Measurements from ENCODE around the gene MKNK1.
"Not testable (repeated sequence)": the region's sequence is repeated elsewhere in the genome, so short reads cannot be mapped to it uniquely, and the experiment has no call there.

MKNK1 gene

GRCh38 chr1:46603858-46604549 lies at the start of gene MKNK1:
Gene MKNK1 (minus strand): TSS chr1:46604268. CDS start chr1:46583327, 20,941 bp downstream.
- peak; percentile 95 for DNase-seq

GRCh38 chr1:46653405-46653958 lies 49.4 kb upstream of the MKNK1 start:
- no peak for DNase-seq

- no peak for DNase-seq
These were observed 48.4 kb upstream of the MKNK1 start for GRCh38 chr1:46652321-46653100.

GRCh38 chr1:46651152-46651551 lies 47.1 kb upstream of the MKNK1 start:
- DNase-seq = not testable (repeated sequence)

GRCh38 chr1:46650491-46650890 lies 46.4 kb upstream of the MKNK1 start:
- DNase-seq = no peak

GRCh38 chr1:46649764-46650163 lies 45.7 kb upstream of the MKNK1 start:
- no peak for DNase-seq

GRCh38 chr1:46647611-46648010 lies 43.5 kb upstream of the MKNK1 start:
- no peak for DNase-seq

- no peak for DNase-seq
These were observed 42.8 kb upstream of the MKNK1 start for GRCh38 chr1:46646844-46647243.

GRCh38 chr1:46646331-46646730 lies 42.3 kb upstream of the MKNK1 start:
- DNase-seq = no peak

- DNase-seq = no peak
These were observed 41.7 kb upstream of the MKNK1 start for GRCh38 chr1:46645815-46646214.

GRCh38 chr1:46643368-46643775 lies 39.3 kb upstream of the MKNK1 start:
- DNase-seq = peak; percentile 94

- DNase-seq = no peak
These were observed 38.1 kb upstream of the MKNK1 start for GRCh38 chr1:46642115-46642680.

GRCh38 chr1:46639547-46639946 lies 35.5 kb upstream of the MKNK1 start:
- DNase-seq = no peak

- DNase-seq = no peak
These were observed 34.9 kb upstream of the MKNK1 start for GRCh38 chr1:46638921-46639320.

- no peak for DNase-seq
These were observed 33.5 kb upstream of the MKNK1 start for GRCh38 chr1:46637444-46638083.

GRCh38 chr1:46635205-46635604 lies 31.1 kb upstream of the MKNK1 start:
- no peak for DNase-seq

GRCh38 chr1:46630719-46631118 lies 26.7 kb upstream of the MKNK1 start:
- no peak for DNase-seq

GRCh38 chr1:46623743-46624644 lies 19.9 kb upstream of the MKNK1 start:
- no peak for DNase-seq

GRCh38 chr1:46622344-46622743 lies 18.3 kb upstream of the MKNK1 start:
- DNase-seq = no peak

GRCh38 chr1:46621930-46622329 lies 17.9 kb upstream of the MKNK1 start:
- DNase-seq = no peak

- no peak for DNase-seq
These were observed 15.7 kb upstream of the MKNK1 start for GRCh38 chr1:46619656-46620258.
